Measurements from ENCODE around the gene SLC5A6.

Gene SLC5A6

GRCh38 chr2:27211943-27212625 is at the start of gene SLC5A6, which contains the start of gene ATRAID:
SLC5A6 (minus strand) TSS chr2:27212268; CDS start chr2:27207650, 4,618 bp downstream.
ATRAID (plus strand) TSS chr2:27212041; CDS start chr2:27212369, 328 bp downstream.
- DNase-seq, result peak; percentile 85

DNA sequence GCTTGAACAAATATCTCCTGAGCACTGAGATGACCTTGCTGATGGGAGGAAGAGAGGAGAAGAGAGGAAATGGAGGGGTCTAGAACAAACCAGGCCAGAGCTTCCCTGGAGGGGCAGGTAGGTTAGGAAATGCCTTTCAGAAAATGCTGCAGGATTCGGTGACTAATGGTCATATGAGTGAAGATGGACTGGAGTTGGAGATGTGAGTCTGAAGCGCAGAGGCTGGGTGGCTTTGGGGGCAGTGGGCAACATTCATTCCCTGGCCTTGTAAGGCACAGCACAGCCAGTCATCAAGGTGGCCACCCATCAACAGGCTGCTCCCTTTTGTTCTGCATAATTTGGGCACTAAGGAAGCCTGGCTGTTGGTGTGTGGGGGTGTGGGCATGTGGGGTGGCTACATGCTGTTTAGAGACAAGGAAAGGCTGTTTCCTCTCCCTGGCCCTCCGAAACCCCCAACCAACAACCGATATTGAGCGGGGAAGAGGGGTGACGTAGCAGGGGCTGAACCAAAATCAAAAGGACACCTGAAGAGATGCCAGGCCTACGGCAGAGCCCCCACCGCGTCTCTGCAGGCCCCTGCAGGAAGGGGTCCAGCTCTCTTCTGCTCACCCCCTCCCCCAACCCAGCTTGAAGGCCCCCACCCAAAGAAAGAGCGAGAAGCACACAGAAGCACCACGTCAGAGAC is 49.3 kb upstream of the SLC5A6 start:
- no peak for DNase-seq

- no peak for DNase-seq
Measured at GRCh38 chr2:27258051-27258450, 46.0 kb upstream of the SLC5A6 start.

- no peak for DNase-seq
Measured at GRCh38 chr2:27256855-27257454, 44.9 kb upstream of the SLC5A6 start.

DNA sequence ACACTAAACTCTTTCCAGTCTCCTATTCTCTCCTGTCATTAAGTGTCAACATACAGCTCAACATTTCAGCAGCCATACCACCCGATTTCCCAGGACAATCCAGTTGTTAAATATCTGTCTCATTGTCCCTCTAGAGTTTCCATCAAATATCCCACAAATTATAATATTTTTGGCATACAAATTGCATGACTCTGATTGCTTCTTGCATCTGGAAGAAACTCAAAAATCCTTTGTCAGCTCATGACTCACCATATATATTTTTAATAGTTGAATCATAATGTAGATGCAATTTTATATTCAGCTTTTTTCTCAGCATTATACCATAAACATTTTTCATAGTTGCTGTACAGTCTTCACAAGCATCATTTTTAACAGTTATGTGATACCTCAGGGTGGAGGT is 43.6 kb upstream of the SLC5A6 start:
- DNase-seq, result no peak

DNA sequence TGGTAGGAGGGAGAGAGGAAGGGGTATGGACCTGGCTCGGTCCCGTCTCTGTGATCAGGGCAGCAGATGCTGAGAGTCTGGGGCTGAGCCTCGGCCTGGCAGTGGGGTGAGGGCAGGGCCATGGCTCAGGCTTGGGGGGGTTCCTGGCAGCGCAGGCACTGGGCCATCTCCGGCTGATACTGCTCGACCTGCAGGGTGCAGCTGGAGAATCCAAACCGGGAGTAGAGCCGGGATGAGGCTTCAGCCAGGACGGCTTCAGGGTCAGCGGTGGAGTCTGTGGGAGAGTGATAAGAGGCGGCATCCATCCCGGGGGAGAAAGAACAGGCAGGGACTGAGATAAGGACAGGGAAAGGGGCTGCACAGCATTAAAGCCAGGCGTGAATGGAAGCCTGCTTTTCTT is 43.1 kb upstream of the SLC5A6 start:
- peak; percentile 41 for DNase-seq

DNA sequence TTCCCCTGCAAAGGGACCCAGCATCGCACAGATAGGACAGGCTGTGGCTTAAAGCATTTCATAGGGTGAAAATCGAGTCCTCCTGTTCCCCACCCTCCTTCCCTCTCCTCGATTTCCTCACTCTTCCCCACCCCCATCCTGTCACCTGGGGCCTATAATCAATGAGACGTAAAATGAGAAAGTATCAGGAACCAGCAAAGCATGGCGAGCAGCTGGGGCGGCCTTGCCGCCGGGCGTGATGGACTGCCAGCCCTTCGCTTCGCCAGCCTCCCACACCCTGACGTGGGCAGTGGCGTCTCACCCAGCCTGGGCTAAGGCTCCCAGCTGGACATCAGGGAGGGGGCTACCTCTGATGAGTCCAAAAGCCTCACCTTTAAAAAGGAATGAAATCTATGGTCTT is 39.7 kb upstream of the SLC5A6 start:
- no peak for DNase-seq

GRCh38 chr2:27250652-27251379 is 38.7 kb upstream of the SLC5A6 start:
- DNase-seq, result no peak

DNA sequence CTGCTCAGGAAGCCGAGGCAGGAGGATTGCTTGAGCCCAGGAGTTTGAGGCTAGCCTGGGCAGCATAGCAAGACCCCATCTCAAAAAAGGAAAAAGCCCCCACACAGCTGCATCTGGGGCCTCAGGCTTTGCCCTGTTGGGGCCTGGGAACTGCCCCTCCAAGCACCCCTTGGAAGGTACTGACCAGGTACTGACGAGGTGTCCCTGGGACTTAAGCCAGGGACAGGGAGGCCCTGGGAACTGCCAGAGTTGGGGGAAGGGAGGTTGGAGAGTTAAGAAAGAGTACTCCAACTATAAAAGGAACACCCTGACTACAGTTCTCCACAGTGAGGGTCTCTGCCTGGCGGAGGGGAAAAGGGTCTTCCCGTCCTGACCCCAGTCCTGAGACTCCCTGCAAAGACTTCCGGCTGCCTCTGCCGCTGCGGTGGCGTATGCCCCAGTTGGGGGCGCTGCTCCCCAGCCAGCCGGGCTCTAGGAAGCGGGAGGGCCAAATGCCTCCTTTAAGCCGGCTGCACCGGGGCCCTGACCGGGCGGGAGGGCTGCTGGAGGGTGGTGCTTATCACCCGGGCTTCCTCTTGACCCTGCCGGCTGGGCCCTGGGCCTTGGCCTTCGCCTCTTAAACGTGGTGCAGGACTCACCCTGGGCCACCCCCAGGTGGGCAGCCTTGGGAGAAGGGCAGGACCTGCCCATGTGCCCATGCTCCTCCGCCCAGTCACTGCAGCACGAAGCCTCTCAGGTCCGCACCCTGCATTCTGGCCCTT is 38.0 kb upstream of the SLC5A6 start:
- DNase-seq, result no peak

- DNase-seq, result no peak
Measured at GRCh38 chr2:27249159-27249890, 37.3 kb upstream of the SLC5A6 start.

- no peak for DNase-seq
Measured at GRCh38 chr2:27247893-27248292, 35.8 kb upstream of the SLC5A6 start.

DNA sequence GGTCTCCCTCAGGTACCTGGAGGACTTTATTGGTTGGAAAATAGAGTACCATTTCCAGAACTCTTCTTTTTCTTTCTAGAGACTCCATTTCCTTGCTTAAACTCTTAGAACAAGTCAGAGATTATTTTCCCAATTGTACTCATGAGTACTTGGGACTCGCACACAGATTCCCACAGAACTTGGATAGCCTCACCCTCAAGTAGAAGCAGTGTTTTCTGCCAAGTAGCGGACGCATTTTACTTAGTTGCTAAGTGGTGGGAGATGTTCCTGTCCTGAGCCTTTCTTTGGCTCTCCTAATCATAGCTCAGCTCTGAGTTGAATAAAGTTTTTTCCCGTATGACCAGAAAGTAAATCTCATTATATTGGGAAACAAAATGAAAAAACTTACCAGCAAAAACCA is 33.6 kb upstream of the SLC5A6 start:
- no peak for DNase-seq

- no peak for DNase-seq
Measured at GRCh38 chr2:27245116-27245515, 33.0 kb upstream of the SLC5A6 start.

DNA sequence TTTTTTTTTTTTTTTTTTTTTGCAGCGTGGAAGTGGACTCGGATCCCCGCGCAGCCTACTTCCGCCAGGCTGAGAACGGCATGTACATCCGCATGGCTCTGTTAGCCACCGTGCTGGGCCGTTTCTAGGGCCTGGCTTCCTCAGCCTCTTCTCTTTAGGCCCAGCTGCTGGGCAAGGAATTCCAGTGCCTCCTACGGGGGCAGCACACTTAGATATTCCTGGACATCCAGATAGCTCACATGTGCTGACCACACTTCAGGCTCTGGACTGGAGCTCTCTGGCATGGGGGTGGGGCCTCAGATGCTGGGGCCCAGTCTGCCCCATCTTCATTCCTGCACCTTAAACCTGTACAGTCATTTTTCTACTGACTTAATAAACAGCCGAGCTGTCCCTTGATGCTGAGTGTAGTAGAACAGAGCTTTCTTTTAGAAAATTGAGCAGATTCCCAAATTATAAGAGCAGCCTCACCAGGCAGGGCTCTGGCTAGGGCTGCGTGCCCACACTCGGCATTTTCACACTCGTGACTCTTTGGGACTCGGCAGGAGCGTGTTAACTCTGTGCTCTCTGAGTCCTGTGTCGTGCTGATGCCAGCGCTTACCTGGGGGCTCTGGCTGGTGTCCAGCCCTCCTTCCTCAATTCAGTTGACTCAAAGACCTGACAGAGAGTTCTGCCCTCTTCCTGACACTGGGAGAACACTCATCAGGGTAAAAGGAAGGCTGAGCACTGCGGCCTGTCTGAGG is 31.5 kb upstream of the SLC5A6 start:
- no peak for DNase-seq

- DNase-seq, result no peak
Measured at GRCh38 chr2:27242614-27242951, 30.5 kb upstream of the SLC5A6 start.

DNA sequence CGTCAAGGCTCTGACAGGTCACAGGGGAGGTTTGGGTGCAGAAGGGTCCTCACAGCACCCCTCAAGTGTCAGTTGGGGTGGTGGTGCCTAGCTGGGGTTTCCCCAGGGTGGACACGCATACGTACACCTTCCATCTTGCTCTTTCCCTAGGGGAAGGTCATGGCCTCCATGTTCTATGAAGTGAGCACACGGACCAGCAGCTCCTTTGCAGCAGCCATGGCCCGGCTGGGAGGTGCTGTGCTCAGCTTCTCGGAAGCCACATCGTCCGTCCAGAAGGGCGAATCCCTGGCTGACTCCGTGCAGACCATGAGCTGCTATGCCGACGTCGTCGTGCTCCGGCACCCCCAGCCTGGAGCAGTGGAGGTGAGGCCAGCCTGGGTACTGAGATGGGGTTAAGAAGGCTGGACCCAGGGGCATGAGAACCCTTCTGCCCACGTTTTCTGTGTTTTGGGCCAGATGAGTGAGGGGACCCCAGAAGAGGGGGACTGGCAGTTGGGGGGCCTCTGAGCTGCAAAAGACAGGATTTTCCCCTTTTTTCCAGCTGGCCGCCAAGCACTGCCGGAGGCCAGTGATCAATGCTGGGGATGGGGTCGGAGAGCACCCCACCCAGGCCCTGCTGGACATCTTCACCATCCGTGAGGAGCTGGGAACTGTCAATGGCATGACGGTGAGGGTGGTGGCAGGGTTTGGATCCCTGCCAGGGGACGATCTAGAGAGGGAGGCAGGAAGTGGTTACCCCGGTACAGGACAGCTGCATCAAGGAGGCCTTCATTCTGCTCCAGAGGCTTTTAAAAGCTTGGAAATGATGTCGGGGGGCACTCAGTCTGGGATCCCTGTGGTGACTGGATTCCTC is 29.9 kb upstream of the SLC5A6 start:
- DNase-seq, result no peak

DNA sequence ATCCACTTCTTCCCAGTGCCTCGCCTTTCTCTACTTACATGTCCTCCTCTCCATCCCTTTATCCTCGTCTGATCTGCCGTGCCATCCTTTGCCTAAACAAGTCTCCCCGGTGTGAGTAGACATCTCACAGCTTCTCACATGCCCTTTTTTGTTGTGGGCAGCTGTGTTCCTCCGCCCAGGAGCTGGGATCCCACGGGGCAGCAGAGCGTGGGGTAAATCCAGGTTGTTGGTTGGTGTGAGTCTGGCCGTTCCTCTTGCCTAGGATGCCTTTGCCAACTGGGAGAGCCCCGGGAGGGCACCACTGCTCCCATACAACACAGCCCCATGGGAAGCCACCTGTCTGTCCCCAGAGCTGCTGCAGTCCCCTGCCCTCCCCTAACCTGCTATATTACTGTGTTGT is 28.3 kb upstream of the SLC5A6 start:
- DNase-seq, result no peak

GRCh38 chr2:27238976-27239375 is 26.9 kb upstream of the SLC5A6 start:
- no peak for DNase-seq

DNA sequence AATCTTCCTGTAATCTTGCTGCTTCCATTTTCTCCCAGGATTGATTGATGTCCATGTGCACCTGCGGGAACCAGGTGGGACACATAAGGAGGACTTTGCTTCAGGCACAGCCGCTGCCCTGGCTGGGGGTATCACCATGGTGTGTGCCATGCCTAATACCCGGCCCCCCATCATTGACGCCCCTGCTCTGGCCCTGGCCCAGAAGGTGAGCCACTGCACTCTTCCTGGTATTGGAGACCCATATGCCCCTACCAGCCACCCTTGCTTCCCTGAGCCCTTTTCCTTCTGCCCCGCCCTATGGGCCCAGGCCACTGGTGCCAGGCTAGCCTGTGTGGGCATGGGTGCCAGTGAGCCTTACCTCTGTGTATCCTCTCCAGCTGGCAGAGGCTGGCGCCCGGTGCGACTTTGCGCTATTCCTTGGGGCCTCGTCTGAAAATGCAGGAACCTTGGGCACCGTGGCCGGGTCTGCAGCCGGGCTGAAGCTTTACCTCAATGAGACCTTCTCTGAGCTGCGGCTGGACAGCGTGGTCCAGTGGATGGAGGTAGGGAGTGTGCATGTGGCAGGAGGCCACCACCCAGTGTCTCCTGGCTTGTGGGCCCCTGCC is 25.4 kb upstream of the SLC5A6 start:
- DNase-seq, result no peak

- DNase-seq, result no peak
Measured at GRCh38 chr2:27236626-27237025, 24.6 kb upstream of the SLC5A6 start.
